ENCODE results near the gene SNRPD2. TPM values are rescaled to one million over a fixed set of nuclear protein-coding genes. Genes with fewer than 3 reads are reported as not detected.
A peak's percentile ranks its signal among the peaks of the same experiment; 100 is the strongest.

The SNRPD2 gene
- total RNA-seq, 1 experiment from 2014 or later, result 793 TPM

- Mint-ChIP-seq H3K36me3 (ENCODE audit: insufficient read depth in 1 of 3, low read depth in 3 of 3) (peaks cover 14 to 29% (median 24%) of the 10 kb centered on the region in 3 experiments; a peak in 6 of 7 replicates), H3K27ac (peak overlapping the region; percentile 87 to 99 (median 97)), H3K9me3 (no peaks in the 10 kb centered on the region), H3K27me3 (ENCODE audit: low read depth) (no peaks in the 10 kb centered on the region), H3K4me1 (peaks cover 29 to 32% of the 10 kb centered on the region in 2 experiments), H3K4me3 (peak overlapping the region; percentile 91 to 96)
- H4K91ac ChIP-seq (ENCODE audit: insufficient read length, low read depth, low read length), result peak overlapping the region; percentile 50
- H4K20me1 ChIP-seq (ENCODE audit: control insufficient read depth, insufficient read depth, insufficient read length), result no peaks in the 10 kb centered on the region
- H3K27ac ChIP-seq (ENCODE audit: insufficient read length, low read depth, low read length), result peak overlapping the region; percentile 81
- no peak for DNase-seq
- no peaks in the 10 kb centered on the region for H3K4me1 ChIP-seq (ENCODE audit: insufficient read depth, low read length)
- 100% methylated on average over 1 of the region's 24 CpGs for WGBS (ENCODE audit: extremely low coverage, insufficient read length, low lambda C conversion rate)
- H3K9ac ChIP-seq (ENCODE audit: extremely low read depth, insufficient read length, low read length), result peak overlapping the region; percentile 99
- H2BK12ac ChIP-seq (ENCODE audit: insufficient read length, low read depth, low read length), result peak overlapping the region; percentile 60
- peak overlapping the region; percentile 92 for H4K5ac ChIP-seq (ENCODE audit: insufficient read length, low read depth, low read length)
- H3K14ac ChIP-seq (ENCODE audit: insufficient read depth, low read length), result peak overlapping the region; percentile 99
- peak overlapping the region; percentile 94 for H2BK5ac ChIP-seq (ENCODE audit: insufficient read length, low read length)
- H4K8ac ChIP-seq (replicated peaks; ENCODE audit: insufficient read length, low read depth, low read length), result peak overlapping the region; percentile 92
- no peak overlapping the region for H3K23ac ChIP-seq (ENCODE audit: insufficient read length, low read depth, low read length)
- H2AK5ac ChIP-seq (ENCODE audit: insufficient read length, low read length), result peak overlapping the region; percentile 99
- no peak overlapping the region for H2BK15ac ChIP-seq (ENCODE audit: low read depth, low read length)
- H3K23me2 ChIP-seq (ENCODE audit: insufficient read length, low read depth, low read length, poor library complexity, severe bottlenecking), result peaks cover 14% of the 10 kb centered on the region
- peak overlapping the region; percentile 100 for H3K18ac ChIP-seq (ENCODE audit: insufficient read length, low read depth, low read length)
- no peaks in the 10 kb centered on the region for H3K9me3 ChIP-seq (ENCODE audit: control insufficient read depth, low read depth, low read length)
- H3K4me2 ChIP-seq (ENCODE audit: insufficient read depth, insufficient read length, low read length), result peak overlapping the region; percentile 100
- H2AFZ ChIP-seq (ENCODE audit: low read length), result no peak overlapping the region
- peaks cover 12% of the 10 kb centered on the region; the same call in 1 of the 2 replicates for H3K79me2 ChIP-seq (ENCODE audit: insufficient read depth, low read length)
- no peaks in the 10 kb centered on the region for H3K79me1 ChIP-seq (ENCODE audit: insufficient read depth, low read depth, low read length, poor library complexity, severe bottlenecking)
- H3K56ac ChIP-seq (ENCODE audit: insufficient read length, low read depth, low read length), result peak overlapping the region; percentile 97
- TF ChIP-seq CTCF (conservative IDR thresholded peaks at IDR 0.05), result 0 out of 3 replicates have a peak, but pooled peaks have one; percentile 18
- peak overlapping the region; percentile 96; the same call in 1 of the 2 replicates for H3K4ac ChIP-seq (ENCODE audit: low read depth, low read length)
- peak overlapping the region; percentile 92 for H2BK120ac ChIP-seq (ENCODE audit: low read depth, low read length, poor library complexity, severe bottlenecking)
- H3T11ph ChIP-seq (ENCODE audit: low read length), result peak overlapping the region; percentile 97
- H2BK20ac ChIP-seq (ENCODE audit: low read depth, low read length, poor library complexity, severe bottlenecking), result peak overlapping the region; percentile 99
- no peaks in the 10 kb centered on the region for H3K27me3 ChIP-seq (ENCODE audit: insufficient read depth, low read length)
Measured at GRCh38 chr19:45716359-45717130, 24.8 kb upstream of the SNRPD2 start.

Measured in H9 (cell line).